ENCODE measurements around the gene RPLP2.
A peak's percentile ranks its signal among the peaks of the same experiment; 100 is the strongest.

The RPLP2 gene

GRCh38 chr11:820655-821511, 11.1 kb downstream of the RPLP2 start:
- no peak for TF ChIP-seq MYC (IDR thresholded peaks at IDR 0.05; ENCODE audit: low read depth, low read length)
- TF ChIP-seq POLR2A (IDR thresholded peaks at IDR 0.05; ENCODE audit: extremely low read depth, insufficient read length): no peak
- TF ChIP-seq MAX (IDR thresholded peaks at IDR 0.05; ENCODE audit: low read depth, low read length): no peak
- TF ChIP-seq CTCF (IDR thresholded peaks at IDR 0.05; ENCODE audit: low read depth, low read length): no peak
- H3K4me3 ChIP-seq (ENCODE audit: low read depth, low read length): peak overlapping the region; percentile 68
- DNase-seq (ENCODE audit: low read depth): peak; percentile 61

- DNase-seq (ENCODE audit: low read depth): peak; percentile 73
- no peak for TF ChIP-seq POLR2A (IDR thresholded peaks at IDR 0.05; ENCODE audit: extremely low read depth, insufficient read length)
- no peak for TF ChIP-seq CTCF (IDR thresholded peaks at IDR 0.05; ENCODE audit: low read depth, low read length)
- TF ChIP-seq MAX (IDR thresholded peaks at IDR 0.05; ENCODE audit: low read depth, low read length): peak; percentile 58
- TF ChIP-seq MYC (IDR thresholded peaks at IDR 0.05; ENCODE audit: low read depth, low read length): peak; percentile 50; the same call in 1 of the 2 replicates
- H3K4me3 ChIP-seq (ENCODE audit: low read depth, low read length): peak overlapping the region; percentile 68
Observed at GRCh38 chr11:821512-822371, 12.0 kb downstream of the RPLP2 start.

GRCh38 chr11:823441-824291, 13.9 kb downstream of the RPLP2 start:
- no peak overlapping the region for H3K4me3 ChIP-seq (ENCODE audit: low read depth, low read length)
- DNase-seq (ENCODE audit: low read depth): no peak
- TF ChIP-seq POLR2A (IDR thresholded peaks at IDR 0.05; ENCODE audit: extremely low read depth, insufficient read length): no peak
- TF ChIP-seq CTCF (IDR thresholded peaks at IDR 0.05; ENCODE audit: low read depth, low read length): no peak
- no peak for TF ChIP-seq MYC (IDR thresholded peaks at IDR 0.05; ENCODE audit: low read depth, low read length)
- TF ChIP-seq MAX (IDR thresholded peaks at IDR 0.05; ENCODE audit: low read depth, low read length): no peak

- no peak for DNase-seq (ENCODE audit: low read depth)
- no peak overlapping the region for H3K4me3 ChIP-seq (ENCODE audit: low read depth, low read length)
Observed at GRCh38 chr11:824292-824880, 14.6 kb downstream of the RPLP2 start.

More at GRCh38 chr11:824292-824880, 14.6 kb downstream of the RPLP2 start:
- no peak for TF ChIP-seq CTCF (IDR thresholded peaks at IDR 0.05; ENCODE audit: low read depth, low read length)
- no peak for TF ChIP-seq MYC (IDR thresholded peaks at IDR 0.05; ENCODE audit: low read depth, low read length)
- TF ChIP-seq POLR2A (IDR thresholded peaks at IDR 0.05; ENCODE audit: extremely low read depth, insufficient read length): no peak
- no peak for TF ChIP-seq MAX (IDR thresholded peaks at IDR 0.05; ENCODE audit: low read depth, low read length)

All from NB4 (cell line).